Activated gamma-delta T cell treated with Interleukin-2 at 50 U/mL for 16 hours (primary cell): ENCODE data around the gene PAPPA2.
"Not testable (repeated sequence)": the region's sequence is repeated elsewhere in the genome, so short reads cannot be mapped to it uniquely, and the experiment has no call there.

Source experiments
- DNase-seq: peaks from one replicate; pipeline ENCODE4 v3.0.0-alpha.2; 2020

The PAPPA2 gene

DNA sequence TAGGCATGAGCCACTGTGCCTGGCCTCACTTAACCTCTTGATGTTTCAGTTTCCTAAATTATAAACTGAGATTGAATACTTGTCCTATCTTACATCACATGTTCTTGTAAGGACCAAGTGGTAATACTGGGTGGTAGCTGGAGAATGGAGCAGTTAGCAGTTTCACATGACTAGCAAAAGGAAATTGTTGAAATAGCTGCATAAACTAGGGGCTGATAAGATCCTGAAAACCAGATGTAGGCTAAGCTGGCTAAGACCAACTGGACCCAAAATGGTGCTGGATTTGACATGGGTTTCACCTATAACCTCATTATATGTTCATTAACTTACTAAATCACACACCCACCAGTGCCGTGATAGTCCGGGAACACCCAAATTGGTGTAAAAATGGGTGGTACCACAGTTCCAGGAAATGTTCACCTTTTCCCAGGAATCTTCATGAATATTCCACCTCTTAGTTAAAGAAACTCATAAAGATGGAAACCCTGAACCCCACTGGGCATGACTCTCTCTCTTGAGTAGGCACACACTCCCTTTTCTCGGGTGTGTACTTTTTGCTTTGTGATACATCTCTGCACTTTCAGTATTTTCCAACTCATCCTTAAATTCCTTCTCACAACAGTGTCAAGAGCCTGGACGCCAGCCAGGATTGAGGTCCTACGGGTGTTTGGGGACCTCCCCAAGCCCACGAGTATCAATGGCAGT is at the start of gene PAPPA2:
PAPPA2 (plus strand) TSS at position 502 of the 705 bp plus-strand sequence. CDS start 93,148 bp downstream, outside the sequence.
- DNase-seq = no peak

DNA sequence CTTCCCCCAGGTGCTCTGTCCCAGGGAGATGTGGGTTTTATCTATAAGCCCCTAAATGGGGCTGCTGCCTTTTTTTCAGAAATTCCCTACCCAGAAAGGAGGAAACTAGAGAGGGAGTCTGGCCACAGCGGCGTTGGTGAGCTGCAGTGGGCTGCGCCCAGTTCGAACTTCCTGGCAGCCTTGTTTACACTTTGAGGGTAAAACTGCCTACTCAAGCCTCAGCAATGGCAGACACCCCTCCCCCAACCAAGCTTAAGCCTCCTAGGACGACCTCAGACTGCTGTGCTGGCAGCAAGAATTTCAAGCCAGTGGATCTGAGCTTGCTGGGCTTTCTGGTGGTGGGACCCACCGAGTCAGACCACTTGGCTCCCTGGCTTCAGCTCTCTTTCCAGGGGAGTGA is 46.2 kb upstream of the PAPPA2 start:
- DNase-seq = no peak

- not testable (repeated sequence) for DNase-seq
Measured at GRCh38 chr1:176419608-176420007, 43.4 kb upstream of the PAPPA2 start.

- DNase-seq = no peak
Measured at GRCh38 chr1:176434234-176434633, 28.7 kb upstream of the PAPPA2 start.

DNA sequence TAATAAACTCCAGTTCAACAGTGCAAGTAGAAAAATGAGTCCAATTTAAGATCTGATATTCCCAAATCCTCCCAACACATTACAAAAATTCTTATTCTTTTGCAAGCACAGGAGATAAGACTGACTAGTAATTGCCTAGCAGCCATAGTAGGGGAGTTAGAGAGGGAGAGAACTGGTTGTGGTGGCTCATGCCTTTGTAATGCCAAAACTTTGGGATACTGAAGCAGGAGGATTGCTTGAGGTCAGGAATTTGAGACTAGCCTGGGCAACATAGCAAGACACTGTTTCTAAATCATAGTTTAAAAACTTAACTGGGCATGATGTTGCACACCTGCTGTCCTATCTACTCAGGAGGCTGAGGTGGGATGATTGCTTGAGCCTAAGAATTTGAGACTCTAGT is 26.7 kb upstream of the PAPPA2 start:
- DNase-seq = no peak

GRCh38 chr1:176440176-176440575 is 22.8 kb upstream of the PAPPA2 start:
- no peak for DNase-seq

DNA sequence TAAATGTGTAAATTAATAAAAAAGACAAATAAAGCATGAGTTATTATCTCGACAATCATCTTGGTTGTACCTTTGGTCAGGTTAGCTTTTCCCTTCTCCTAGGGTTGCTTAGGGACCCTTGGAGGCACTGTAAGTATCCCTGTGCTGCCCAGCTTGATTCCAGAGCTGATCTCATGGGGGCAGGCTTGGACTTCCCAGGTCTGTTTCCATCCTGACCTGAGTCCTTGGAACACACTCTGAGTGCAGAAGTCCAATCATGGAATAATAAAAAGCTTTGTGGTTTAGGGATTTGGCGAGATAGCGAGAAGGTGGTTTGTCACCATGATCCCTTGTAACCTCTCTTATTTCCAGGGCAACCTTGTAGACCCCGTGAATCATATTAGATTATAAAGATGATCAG is 18.7 kb upstream of the PAPPA2 start:
- no peak for DNase-seq

- no peak for DNase-seq
Measured at GRCh38 chr1:176445402-176445801, 17.6 kb upstream of the PAPPA2 start.

GRCh38 chr1:176448340-176448739 is 14.6 kb upstream of the PAPPA2 start:
- DNase-seq = no peak

- no peak for DNase-seq
Measured at GRCh38 chr1:176450526-176450925, 12.4 kb upstream of the PAPPA2 start.

DNA sequence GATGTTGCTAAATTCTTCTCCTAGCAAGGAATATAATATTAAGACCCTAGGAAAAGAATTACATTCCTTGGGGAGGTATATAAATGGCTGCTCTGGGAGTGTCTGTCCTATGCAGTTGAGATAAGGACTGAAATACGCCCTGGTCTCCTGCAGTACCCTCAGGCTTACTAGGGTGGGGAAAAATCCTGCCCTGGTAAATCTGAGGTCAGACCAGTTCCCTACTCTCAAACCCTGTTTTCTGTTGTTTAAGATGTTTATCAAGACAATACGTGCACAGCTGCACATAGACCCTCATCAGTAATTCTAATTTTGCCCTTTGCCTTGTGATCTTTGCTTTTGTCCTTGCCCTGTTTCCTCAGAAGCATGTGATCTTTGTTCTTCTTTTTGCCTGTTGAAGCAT is 11.2 kb upstream of the PAPPA2 start:
- not testable (repeated sequence) for DNase-seq

- DNase-seq = no peak
Measured at GRCh38 chr1:176456795-176457194, 6.2 kb upstream of the PAPPA2 start.

DNA sequence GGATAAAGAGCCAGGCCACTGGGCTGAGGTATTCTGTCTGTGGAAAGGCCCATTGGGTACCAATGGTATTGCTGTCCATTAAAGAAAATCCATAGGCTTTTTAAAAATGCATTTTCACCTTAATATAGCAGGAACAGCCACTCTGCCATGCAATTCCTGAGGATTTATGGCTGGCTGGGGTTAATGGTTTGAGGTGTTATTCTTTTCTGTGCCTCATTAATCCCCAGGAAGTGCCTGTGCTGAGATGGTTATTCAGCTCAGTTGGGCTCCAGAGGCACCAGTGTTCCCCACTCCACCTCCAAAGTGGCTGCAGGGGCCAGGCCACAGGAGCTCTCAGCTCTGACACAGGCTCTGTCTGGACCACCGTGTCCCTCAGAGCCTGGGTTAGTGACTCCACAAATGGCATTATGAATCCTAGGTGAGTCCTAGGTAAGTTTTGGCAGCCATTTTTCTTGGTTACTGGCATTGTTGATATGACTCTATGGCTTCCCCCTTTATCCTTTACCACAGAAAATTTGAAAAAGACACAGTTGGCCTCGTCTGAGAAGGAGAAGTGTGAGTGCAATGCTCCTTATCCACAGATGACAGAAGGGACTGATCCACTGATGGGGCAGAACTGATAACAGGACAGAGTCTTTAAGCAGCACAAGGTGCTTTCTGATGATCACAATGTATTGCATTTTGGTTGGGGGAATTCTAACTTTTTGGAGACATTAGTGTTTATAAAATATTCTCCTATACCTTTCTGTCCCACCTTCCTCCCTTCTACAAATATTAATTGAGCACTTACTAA is 2.2 kb upstream of the PAPPA2 start:
- no peak for DNase-seq

GRCh38 chr1:176461576-176461975 is 1.4 kb upstream of the PAPPA2 start:
- DNase-seq = no peak

DNA sequence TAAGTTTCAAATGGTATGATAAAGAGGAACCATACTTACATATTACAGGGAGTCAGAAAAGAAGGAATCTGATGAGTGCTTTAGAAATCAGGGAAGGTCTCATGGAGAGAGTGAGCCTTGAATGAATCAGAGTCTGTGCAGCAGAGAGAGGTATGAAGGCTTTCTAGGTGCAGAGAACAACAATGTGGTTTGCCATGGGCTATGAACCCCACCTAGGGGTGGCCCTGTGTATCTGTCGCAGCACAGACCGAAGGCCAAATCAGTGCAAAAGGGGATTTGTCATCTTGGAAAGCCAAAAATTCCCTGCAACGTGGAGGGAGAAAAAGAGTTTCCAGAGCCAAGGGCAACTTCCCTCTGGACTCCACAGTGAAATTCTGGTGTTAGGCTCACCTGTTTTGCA is 3.5 kb downstream of the PAPPA2 start:
- no peak for DNase-seq

GRCh38 chr1:176469450-176470010 is 6.6 kb downstream of the PAPPA2 start:
- DNase-seq = no peak

DNA sequence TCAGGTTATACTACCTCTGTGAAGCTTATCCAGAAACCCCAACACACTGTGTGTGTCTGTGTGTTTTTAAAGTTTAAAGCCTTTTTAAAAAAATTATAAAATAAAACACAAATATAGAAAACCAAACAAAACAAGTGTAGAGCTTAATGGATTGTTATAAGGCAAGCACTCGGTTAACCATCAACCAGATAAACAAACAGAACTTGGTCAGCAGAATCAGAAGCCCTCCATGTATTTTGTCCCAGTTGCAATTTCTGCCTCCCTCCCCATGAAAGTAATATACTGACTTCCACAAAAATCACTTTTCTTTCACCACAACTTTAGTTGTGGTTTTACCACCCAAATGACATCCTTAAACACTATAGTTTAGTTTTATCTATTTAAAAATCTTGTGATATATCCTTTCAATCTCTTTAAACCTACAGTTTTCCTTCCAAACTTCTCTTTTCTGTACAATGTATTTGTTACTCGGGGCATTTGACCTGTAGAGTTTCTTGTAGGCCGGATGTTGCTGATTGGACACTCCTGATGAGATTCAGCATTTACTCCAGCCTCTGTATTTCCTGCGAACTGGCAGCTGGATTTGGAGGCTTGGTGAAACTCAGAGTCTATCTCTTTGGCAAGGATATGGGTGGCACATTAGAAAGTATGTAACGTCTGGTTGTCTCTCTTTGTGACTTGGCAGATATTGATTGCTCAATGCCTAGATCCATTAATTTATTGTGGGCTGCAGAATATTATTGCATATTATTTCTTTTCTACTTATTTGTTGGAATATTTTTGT is 8.6 kb downstream of the PAPPA2 start:
- no peak for DNase-seq

DNA sequence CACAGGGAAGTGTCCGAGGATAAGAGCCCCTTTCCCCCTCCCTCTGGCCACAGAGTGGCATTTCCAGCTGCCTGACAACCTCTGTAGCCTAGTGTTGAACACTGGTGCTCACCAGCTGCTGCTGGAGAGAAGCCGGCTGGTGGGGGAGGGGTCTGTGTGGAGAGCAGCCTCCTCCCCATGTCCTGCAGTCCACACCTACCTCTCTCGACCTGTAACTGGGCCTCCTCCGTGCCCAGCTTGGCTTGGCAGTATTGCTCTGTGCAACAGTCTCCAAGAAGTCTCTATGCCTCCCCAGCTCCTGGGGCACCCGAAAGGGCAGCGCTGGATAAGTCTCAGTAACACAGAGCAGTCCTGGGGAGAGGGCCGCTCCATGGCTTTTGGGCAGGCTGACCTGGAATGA is 17.0 kb downstream of the PAPPA2 start:
- no peak for DNase-seq

- DNase-seq = no peak
Measured at GRCh38 chr1:176480750-176481149, 17.8 kb downstream of the PAPPA2 start.

- no peak for DNase-seq
Measured at GRCh38 chr1:176485083-176485482, 22.1 kb downstream of the PAPPA2 start.

DNA sequence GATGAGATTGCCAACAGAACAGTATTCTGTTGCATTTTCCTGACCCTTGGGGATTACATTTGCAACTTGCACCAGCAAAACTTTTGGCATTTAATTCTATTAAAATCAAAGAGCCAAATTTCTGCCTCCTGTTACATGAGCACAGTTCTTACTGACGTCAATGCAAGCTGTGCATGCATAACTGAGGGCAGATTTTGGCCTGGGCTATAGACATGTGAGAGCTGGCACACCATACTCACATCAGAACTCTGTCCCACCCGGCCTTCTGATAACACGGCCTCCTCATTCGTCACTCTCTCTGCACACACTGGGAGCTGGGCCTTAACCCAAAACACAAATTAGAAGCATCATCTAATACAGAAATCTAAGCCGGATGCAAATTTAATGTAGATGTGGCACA is 31.5 kb downstream of the PAPPA2 start:
- no peak for DNase-seq

GRCh38 chr1:176499671-176500070 is 36.7 kb downstream of the PAPPA2 start:
- DNase-seq = no peak

- no peak for DNase-seq
Measured at GRCh38 chr1:176501599-176501998, 38.6 kb downstream of the PAPPA2 start.
